ENCODE data around the gene BCAT1. TPM values are rescaled to one million over a fixed set of nuclear protein-coding genes. Genes with fewer than 3 reads are reported as not detected.

BCAT1 gene
- total RNA-seq, 1 experiment from 2014 or later, result 5.8 TPM

GRCh38 chr12:24915501-24915900 is 33.4 kb downstream of the BCAT1 start:
- in situ Hi-C loops (cut with HindIII; ENCODE audit: low pct_unique_long_range_greater_than_20kb, low sequenced_read_pairs), result no loop called here
- ChIA-PET CTCF (no interaction called here), POLR2A (no interaction called here)
- Histone ChIP-seq H3K4me1 (ENCODE audit: control insufficient read depth, insufficient read depth, low read length) (no peaks in the 10 kb centered on the region), H3K9me3 (ENCODE audit: control insufficient read depth, insufficient read depth, low read depth, low read length) (no peaks in the 10 kb centered on the region), H3K27me3 (ENCODE audit: control insufficient read depth, insufficient read depth, low read length) (no peaks in the 10 kb centered on the region), H3K27ac (ENCODE audit: low read length) (no peak overlapping the region), H3K36me3 (ENCODE audit: control insufficient read depth, insufficient read depth, low read length) (no peaks in the 10 kb centered on the region), H3K4me3 (ENCODE audit: low read depth in 2 of 2, low read length in 2 of 2) (no peak overlapping the region)
- ATAC-seq (no peak), DNase-seq (ENCODE audit: low read depth, low spot score) (no peak)
- TF ChIP-seq TCF7L2 (IDR thresholded peaks at IDR 0.05; ENCODE audit: low read depth, low read length), result no peak
- TF ChIP-seq REST (IDR thresholded peaks at IDR 0.05; ENCODE audit: insufficient read depth in 1 of 2, low read depth in 2 of 2, low read length in 1 of 2), result no peak
- TF ChIP-seq, protein P1, sequence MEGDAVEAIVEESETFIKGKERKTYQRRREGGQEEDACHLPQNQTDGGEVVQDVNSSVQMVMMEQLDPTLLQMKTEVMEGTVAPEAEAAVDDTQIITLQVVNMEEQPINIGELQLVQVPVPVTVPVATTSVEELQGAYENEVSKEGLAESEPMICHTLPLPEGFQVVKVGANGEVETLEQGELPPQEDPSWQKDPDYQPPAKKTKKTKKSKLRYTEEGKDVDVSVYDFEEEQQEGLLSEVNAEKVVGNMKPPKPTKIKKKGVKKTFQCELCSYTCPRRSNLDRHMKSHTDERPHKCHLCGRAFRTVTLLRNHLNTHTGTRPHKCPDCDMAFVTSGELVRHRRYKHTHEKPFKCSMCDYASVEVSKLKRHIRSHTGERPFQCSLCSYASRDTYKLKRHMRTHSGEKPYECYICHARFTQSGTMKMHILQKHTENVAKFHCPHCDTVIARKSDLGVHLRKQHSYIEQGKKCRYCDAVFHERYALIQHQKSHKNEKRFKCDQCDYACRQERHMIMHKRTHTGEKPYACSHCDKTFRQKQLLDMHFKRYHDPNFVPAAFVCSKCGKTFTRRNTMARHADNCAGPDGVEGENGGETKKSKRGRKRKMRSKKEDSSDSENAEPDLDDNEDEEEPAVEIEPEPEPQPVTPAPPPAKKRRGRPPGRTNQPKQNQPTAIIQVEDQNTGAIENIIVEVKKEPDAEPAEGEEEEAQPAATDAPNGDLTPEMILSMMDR (IDR thresholded peaks at IDR 0.05), result no peak
- no peak for TF ChIP-seq SIN3A (IDR thresholded peaks at IDR 0.05; ENCODE audit: borderline replicate concordance, insufficient read depth, low read depth, low read length)
- no peak for TF ChIP-seq POLR2AphosphoS5 (IDR thresholded peaks at IDR 0.05; ENCODE audit: low read depth, low read length)
- no TSS peak for BruUV-seq (replicated peaks)
- intact Hi-C loops (cut with micrococcal nuclease; ENCODE audit: unreplicated experiment), result no loop called here

- no TSS peak for BruUV-seq (replicated peaks)
- TF ChIP-seq, protein P1 (IDR thresholded peaks at IDR 0.05), result no peak
- TF ChIP-seq TCF7L2 (IDR thresholded peaks at IDR 0.05; ENCODE audit: low read depth, low read length) (no peak), SIN3A (IDR thresholded peaks at IDR 0.05; ENCODE audit: borderline replicate concordance, insufficient read depth, low read depth, low read length) (no peak), POLR2AphosphoS5 (IDR thresholded peaks at IDR 0.05; ENCODE audit: low read depth, low read length) (no peak), REST (IDR thresholded peaks at IDR 0.05; ENCODE audit: insufficient read depth in 1 of 2, low read depth in 2 of 2, low read length in 1 of 2) (no peak)
- ATAC-seq (no peak), DNase-seq (ENCODE audit: low read depth, low spot score) (no peak)
- ChIA-PET POLR2A (no interaction called here), CTCF (no interaction called here)
- H3K9me3 ChIP-seq (ENCODE audit: control insufficient read depth, insufficient read depth, low read depth, low read length), result no peaks in the 10 kb centered on the region
- H3K36me3 ChIP-seq (ENCODE audit: control insufficient read depth, insufficient read depth, low read length), result no peaks in the 10 kb centered on the region
- H3K4me1 ChIP-seq (ENCODE audit: control insufficient read depth, insufficient read depth, low read length), result no peaks in the 10 kb centered on the region
- in situ Hi-C loops (cut with HindIII; ENCODE audit: low pct_unique_long_range_greater_than_20kb, low sequenced_read_pairs), result no loop called here
- no peak overlapping the region for H3K4me3 ChIP-seq (ENCODE audit: low read depth in 2 of 2, low read length in 2 of 2)
- no peak overlapping the region for H3K27ac ChIP-seq (ENCODE audit: low read length)
- H3K27me3 ChIP-seq (ENCODE audit: control insufficient read depth, insufficient read depth, low read length), result no peaks in the 10 kb centered on the region
- intact Hi-C loops (cut with micrococcal nuclease; ENCODE audit: unreplicated experiment), result no loop called here
These were observed 34.9 kb downstream of the BCAT1 start for GRCh38 chr12:24913953-24914352.
